Liver (tissue), 9 donors: ENCODE measurements around the gene PDE12. TPM values are rescaled to one million over a fixed set of nuclear protein-coding genes. Genes with fewer than 3 reads are reported as not detected.

Source experiments
- DNase-seq: peaks from one replicate; pipeline ENCODE4 v3.0.0-alpha.2; 2017; ENCODE audit warnings: low spot score
- H3K27ac ChIP-seq, 2 donors: one replicate each; pipeline ENCODE4 v1.7.0; 2013; ENCODE audit warnings: inconsistent platforms in 2 of 2, low read length in 2 of 2, control low read depth in 1 of 2, low read depth in 1 of 2, mild to moderate bottlenecking in 1 of 2
- H3K27me3 ChIP-seq, 4 donors: one replicate each; pipeline versions ENCODE4 v1.6.1 to v1.7.0; 2013; ENCODE audit warnings: low read length in 3 of 4, inconsistent platforms in 1 of 4, mild to moderate bottlenecking in 1 of 4, moderate library complexity in 1 of 4; ENCODE audit not compliant: control insufficient read depth in 4 of 4, insufficient read depth in 4 of 4
- H3K36me3 ChIP-seq, 4 donors: one replicate each; pipeline versions ENCODE4 v1.6.1 to v1.7.0; 2013; ENCODE audit warnings: low read length in 3 of 4, mild to moderate bottlenecking in 3 of 4, low read depth in 1 of 4, moderate library complexity in 1 of 4; ENCODE audit not compliant: control insufficient read depth in 4 of 4, insufficient read depth in 3 of 4
- H3K4me1 ChIP-seq, 4 donors: one replicate each; pipeline versions ENCODE4 v1.6.1 to v1.7.0; 2013; ENCODE audit warnings: low read length in 3 of 4, mild to moderate bottlenecking in 3 of 4, moderate library complexity in 1 of 4; ENCODE audit not compliant: control insufficient read depth in 4 of 4, insufficient read depth in 4 of 4
- H3K4me3 ChIP-seq, 3 donors: one replicate each; pipeline versions ENCODE4 v1.6.1 to v1.7.0; 2013; ENCODE audit warnings: low read length in 3 of 3, control low read depth in 1 of 3, low read depth in 1 of 3, mild to moderate bottlenecking in 1 of 3
- H3K9ac ChIP-seq, 2 donors: one replicate each; pipeline ENCODE4 v1.7.0; 2013; ENCODE audit warnings: low read length in 2 of 2, mild to moderate bottlenecking in 2 of 2, moderate library complexity in 2 of 2, control low read depth in 1 of 2, low read depth in 1 of 2
- H3K9me3 ChIP-seq, 4 donors: one replicate each; pipeline versions ENCODE4 v1.6.1 to v1.7.0; 2013; ENCODE audit warnings: low read length in 3 of 4; ENCODE audit not compliant: control insufficient read depth in 4 of 4
- CTCF ChIP-seq: fragments of 150-350 bp; IDR thresholded peaks from 2 replicates; pipeline ENCODE4 v1.5.1; 2017; ENCODE audit warnings: improper control_type of control experiment, low read depth, low read length; ENCODE audit not compliant: missing input control
- EGR1 ChIP-seq, 2 donors: IDR thresholded peaks; 2 replicates each; pipeline ENCODE4 v1.6.1; 2016 to 2018; ENCODE audit warnings: antibody characterized with exemption in 2 of 2, low read depth in 2 of 2
- GABPA ChIP-seq, 2 donors: IDR thresholded peaks in 1 of 2; conservative IDR thresholded peaks in 1 of 2; 2 replicates each; pipeline ENCODE4 v1.6.1; 2016; ENCODE audit warnings: antibody characterized with exemption in 2 of 2, mild to moderate bottlenecking in 1 of 2, moderate library complexity in 1 of 2
- JUND ChIP-seq, 2 donors: IDR thresholded peaks; 2 replicates each; pipeline ENCODE4 v1.6.1; 2016; ENCODE audit warnings: antibody characterized with exemption in 2 of 2
- MAX ChIP-seq: IDR thresholded peaks from 2 replicates; pipeline ENCODE4 v1.6.1; 2016; ENCODE audit warnings: antibody characterized with exemption
- NR2F2 ChIP-seq: IDR thresholded peaks from 2 replicates; pipeline ENCODE4 v1.6.1; 2016; ENCODE audit warnings: antibody characterized with exemption
- REST ChIP-seq: IDR thresholded peaks from 2 replicates; pipeline ENCODE4 v1.6.1; 2016; ENCODE audit warnings: antibody characterized with exemption, mild to moderate bottlenecking
- RXRA ChIP-seq, 2 donors: IDR thresholded peaks; 2 replicates each; pipeline ENCODE4 v1.6.1; 2017 to 2018; ENCODE audit warnings: antibody characterized with exemption in 2 of 2, mild to moderate bottlenecking in 1 of 2
- TAF1 ChIP-seq: conservative IDR thresholded peaks from 2 replicates; pipeline ENCODE4 v1.6.1; 2016; ENCODE audit warnings: antibody characterized with exemption, mild to moderate bottlenecking
- YY1 ChIP-seq: IDR thresholded peaks from 2 replicates; pipeline ENCODE4 v1.6.1; 2016; ENCODE audit warnings: antibody characterized with exemption, mild to moderate bottlenecking
- WGBS: extraction: QIAGEN DNeasy Blood & Tissue Kit; methylation state at CpG from one replicate; pipeline ENCODE4 v1.1.7; 2013; 5-methylcytosine and 5-hydroxymethylcytosine counted together
- polyA plus RNA-seq, 2 donors: library from polyadenylated mRNA; stranded (reverse) in 1 of 2; unstranded in 1 of 2; fragments of 200-250 nt in 1 of 2; fragments of >200 nt in 1 of 2; fragmentation: Nextera tagmentation in 1 of 2; extraction: Ambion mirVana in 1 of 2; gene quantifications; one replicate each; pipeline versions ENCODE4 v1.2.1 to v1.2.3, GENCODE V29; 2013 to 2015
- total RNA-seq, 2 donors: library from RNA; depleted of rRNA; stranded (reverse); fragments of >200 nt; gene quantifications; one replicate each; pipeline ENCODE4 v1.2.3, GENCODE V29; 2014
- TF ChIP-seq, protein P1 (sequence below): IDR thresholded peaks from 2 replicates; pipeline ENCODE4 v1.6.1; 2016; ENCODE audit warnings: antibody characterized with exemption
- TF ChIP-seq, protein P2 (sequence below): IDR thresholded peaks from 2 replicates; pipeline ENCODE4 v1.6.1; 2016; ENCODE audit warnings: antibody characterized with exemption
- donor health status: healthy.
- donor health status: healthy.
- donor health status: healthy.
- donor health status: healthy.
- donor health status: healthy.

The PDE12 gene
- total and polyA plus RNA-seq, 4 donors = 4.8 to 17.8 (median 11.5) TPM

- Histone ChIP-seq H3K36me3 (peaks cover 0 to 6% (median 3%) of the 10 kb centered on the region in 4 donors), H3K9ac (peak overlapping the region; percentile 84 to 89), H3K4me3 (peak overlapping the region; percentile 88 to 96 (median 95)), H3K27me3 (no peaks in the 10 kb centered on the region), H3K9me3 (no peaks in the 10 kb centered on the region), H3K4me1 (peaks cover 11 to 20% (median 16%) of the 10 kb centered on the region in 4 donors), H3K27ac (peak overlapping the region; percentile 89 to 90)
- 15% methylated on average over 8 of the region's 8 CpGs for WGBS
- DNase-seq = no peak
- TF ChIP-seq EGR1 (IDR thresholded peaks at IDR 0.05; ENCODE audit: low read depth in 2 of 2) (no peak), TAF1 (peak; percentile 19)
These were observed 768 bp upstream of the PDE12 start for GRCh38 chr3:57555306-57555705.

DNA sequence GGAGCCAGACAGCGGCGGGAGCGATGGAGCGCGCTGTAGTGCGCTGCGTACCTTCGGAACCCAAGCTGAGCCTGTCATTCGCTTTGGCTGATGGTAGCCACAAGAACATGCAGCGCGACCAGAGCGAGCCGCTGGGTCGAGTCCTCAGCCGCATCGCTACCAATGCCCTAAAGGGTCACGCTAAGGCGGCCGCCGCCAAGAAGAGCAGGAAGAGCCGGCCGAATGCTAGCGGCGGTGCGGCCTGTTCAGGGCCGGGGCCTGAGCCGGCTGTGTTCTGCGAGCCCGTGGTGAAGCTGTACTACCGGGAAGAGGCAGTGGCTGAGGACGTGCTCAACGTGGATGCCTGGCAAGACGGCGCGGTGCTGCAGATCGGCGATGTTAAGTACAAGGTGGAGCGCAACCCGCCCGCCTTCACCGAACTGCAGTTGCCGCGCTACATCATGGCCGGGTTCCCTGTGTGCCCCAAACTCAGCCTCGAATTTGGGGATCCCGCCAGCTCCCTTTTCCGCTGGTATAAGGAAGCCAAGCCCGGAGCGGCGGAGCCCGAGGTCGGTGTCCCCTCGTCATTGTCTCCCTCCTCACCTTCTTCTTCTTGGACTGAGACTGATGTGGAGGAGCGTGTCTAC, 498 bp downstream of the PDE12 start:
- no peaks in the 10 kb centered on the region for H3K27me3 ChIP-seq
- H3K9ac ChIP-seq = peak overlapping the region; percentile 80 to 89
- WGBS = under 1% methylated on average over 54 of the region's 54 CpGs
- H3K36me3 ChIP-seq = peaks cover 0 to 6% (median 4%) of the 10 kb centered on the region in 4 donors
- peaks cover 11 to 20% (median 16%) of the 10 kb centered on the region in 4 donors for H3K4me1 ChIP-seq
- no peaks in the 10 kb centered on the region for H3K9me3 ChIP-seq
- H3K4me3 ChIP-seq = peak overlapping the region; percentile 88 to 96 (median 95)
- peak overlapping the region; percentile 89 to 90 for H3K27ac ChIP-seq
- peak; percentile 50 for DNase-seq
- no peak for TF ChIP-seq CTCF
- TF ChIP-seq YY1 = peak; percentile 0

GRCh38 chr3:57557085-57557537, 1.0 kb downstream of the PDE12 start:
- H3K27me3 ChIP-seq = no peaks in the 10 kb centered on the region
- no peaks in the 10 kb centered on the region for H3K9me3 ChIP-seq
- under 1% methylated on average over 29 of the region's 29 CpGs for WGBS
- peak overlapping the region in 1 of 2 donors; percentile 89 for H3K27ac ChIP-seq
- peak; percentile 57 for DNase-seq
- TF ChIP-seq TAF1 (no peak), NR2F2 (no peak), REST (no peak), GABPA (IDR thresholded peaks at IDR 0.05 in 1 of 2, conservative IDR thresholded peaks at IDR 0.05 in 1 of 2) (no peak), MAX (no peak), RXRA (IDR thresholded peaks at IDR 0.05) (no peak), JUND (IDR thresholded peaks at IDR 0.05) (no peak)
- TF ChIP-seq, protein P1, sequence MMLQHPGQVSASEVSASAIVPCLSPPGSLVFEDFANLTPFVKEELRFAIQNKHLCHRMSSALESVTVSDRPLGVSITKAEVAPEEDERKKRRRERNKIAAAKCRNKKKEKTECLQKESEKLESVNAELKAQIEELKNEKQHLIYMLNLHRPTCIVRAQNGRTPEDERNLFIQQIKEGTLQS = no peak
- TF ChIP-seq, protein P2, sequence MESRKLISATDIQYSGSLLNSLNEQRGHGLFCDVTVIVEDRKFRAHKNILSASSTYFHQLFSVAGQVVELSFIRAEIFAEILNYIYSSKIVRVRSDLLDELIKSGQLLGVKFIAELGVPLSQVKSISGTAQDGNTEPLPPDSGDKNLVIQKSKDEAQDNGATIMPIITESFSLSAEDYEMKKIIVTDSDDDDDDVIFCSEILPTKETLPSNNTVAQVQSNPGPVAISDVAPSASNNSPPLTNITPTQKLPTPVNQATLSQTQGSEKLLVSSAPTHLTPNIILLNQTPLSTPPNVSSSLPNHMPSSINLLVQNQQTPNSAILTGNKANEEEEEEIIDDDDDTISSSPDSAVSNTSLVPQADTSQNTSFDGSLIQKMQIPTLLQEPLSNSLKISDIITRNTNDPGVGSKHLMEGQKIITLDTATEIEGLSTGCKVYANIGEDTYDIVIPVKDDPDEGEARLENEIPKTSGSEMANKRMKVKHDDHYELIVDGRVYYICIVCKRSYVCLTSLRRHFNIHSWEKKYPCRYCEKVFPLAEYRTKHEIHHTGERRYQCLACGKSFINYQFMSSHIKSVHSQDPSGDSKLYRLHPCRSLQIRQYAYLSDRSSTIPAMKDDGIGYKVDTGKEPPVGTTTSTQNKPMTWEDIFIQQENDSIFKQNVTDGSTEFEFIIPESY = no peak
- peaks cover 11 to 20% (median 16%) of the 10 kb centered on the region in 4 donors for H3K4me1 ChIP-seq
- peak overlapping the region; percentile 88 to 96 (median 95) for H3K4me3 ChIP-seq
- peaks cover 2 to 6% (median 4%) of the 10 kb centered on the region in 4 donors for H3K36me3 ChIP-seq
- peak overlapping the region; percentile 80 to 89 for H3K9ac ChIP-seq
